HG03575 (cell line): ENCODE data around the gene MYO5C.

Source experiments
- ATAC-seq: cut with Tn5 transposase; IDR thresholded peaks from one replicate; pipeline ENCODE4 v1.9.1; 2021; ENCODE audit not compliant: unreplicated experiment, insufficient number of reproducible peaks, low FRiP score; ENCODE audit errors: extremely low read depth

MYO5C gene, protein sequence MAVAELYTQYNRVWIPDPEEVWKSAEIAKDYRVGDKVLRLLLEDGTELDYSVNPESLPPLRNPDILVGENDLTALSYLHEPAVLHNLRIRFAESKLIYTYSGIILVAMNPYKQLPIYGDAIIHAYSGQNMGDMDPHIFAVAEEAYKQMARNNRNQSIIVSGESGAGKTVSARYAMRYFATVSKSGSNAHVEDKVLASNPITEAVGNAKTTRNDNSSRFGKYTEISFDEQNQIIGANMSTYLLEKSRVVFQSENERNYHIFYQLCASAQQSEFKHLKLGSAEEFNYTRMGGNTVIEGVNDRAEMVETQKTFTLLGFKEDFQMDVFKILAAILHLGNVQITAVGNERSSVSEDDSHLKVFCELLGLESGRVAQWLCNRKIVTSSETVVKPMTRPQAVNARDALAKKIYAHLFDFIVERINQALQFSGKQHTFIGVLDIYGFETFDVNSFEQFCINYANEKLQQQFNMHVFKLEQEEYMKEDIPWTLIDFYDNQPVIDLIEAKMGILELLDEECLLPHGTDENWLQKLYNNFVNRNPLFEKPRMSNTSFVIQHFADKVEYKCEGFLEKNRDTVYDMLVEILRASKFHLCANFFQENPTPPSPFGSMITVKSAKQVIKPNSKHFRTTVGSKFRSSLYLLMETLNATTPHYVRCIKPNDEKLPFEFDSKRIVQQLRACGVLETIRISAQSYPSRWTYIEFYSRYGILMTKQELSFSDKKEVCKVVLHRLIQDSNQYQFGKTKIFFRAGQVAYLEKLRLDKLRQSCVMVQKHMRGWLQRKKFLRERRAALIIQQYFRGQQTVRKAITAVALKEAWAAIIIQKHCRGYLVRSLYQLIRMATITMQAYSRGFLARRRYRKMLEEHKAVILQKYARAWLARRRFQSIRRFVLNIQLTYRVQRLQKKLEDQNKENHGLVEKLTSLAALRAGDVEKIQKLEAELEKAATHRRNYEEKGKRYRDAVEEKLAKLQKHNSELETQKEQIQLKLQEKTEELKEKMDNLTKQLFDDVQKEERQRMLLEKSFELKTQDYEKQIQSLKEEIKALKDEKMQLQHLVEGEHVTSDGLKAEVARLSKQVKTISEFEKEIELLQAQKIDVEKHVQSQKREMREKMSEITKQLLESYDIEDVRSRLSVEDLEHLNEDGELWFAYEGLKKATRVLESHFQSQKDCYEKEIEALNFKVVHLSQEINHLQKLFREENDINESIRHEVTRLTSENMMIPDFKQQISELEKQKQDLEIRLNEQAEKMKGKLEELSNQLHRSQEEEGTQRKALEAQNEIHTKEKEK (N-terminal part only)

DNA sequence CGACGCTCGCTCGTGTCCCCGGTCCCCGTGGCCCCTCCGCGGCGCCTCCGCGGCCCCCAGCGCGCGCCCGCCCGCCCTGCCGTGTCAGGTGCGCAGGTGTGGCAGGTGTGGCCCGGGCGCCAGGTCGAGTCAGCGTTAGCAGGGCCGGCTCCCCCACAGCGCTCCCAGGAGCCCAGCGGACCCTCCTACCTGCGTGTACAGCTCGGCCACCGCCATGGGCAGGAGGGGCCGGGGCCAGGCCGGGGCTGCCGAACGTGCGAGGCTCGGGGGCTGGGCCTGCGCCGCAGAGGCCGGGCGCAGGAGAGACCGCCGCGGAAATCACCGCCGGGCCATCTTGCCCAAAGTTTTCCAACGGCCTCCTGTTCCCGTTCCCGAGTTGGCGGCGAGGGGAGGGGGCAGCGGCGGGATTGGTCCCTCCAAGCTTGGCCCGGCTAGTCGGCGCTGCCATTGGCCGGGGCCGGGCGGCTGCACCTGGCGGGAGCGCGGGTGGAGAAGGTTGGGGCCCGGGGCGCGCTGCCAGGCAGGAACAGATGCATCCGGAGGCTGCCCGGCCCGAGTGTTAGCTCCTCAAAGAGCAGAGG is at the start of gene MYO5C:
TSS of gene MYO5C (minus strand) at position 384 of the 581 bp plus-strand sequence. CDS start at position 216, 168 bp downstream.
- ATAC-seq, result no peak

DNA sequence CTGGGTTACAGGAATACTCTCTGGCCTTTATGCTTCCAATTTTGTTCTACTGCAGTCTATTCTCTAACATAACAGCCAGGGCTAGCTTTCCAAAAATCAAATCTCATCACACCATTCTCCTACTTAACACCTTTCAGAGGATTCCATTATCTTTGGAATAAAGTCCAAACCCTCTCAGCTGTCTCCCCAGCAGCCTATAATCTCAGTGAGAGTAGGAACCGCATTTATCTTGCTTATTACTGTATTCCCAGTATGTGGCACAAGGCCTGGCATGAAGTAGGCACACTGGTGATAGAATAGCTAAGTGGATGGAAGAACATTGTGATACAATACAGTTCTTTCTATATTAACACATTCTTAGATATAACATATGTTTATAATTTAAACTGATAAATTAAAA is 49.0 kb upstream of the MYO5C start:
- ATAC-seq, result no peak

DNA sequence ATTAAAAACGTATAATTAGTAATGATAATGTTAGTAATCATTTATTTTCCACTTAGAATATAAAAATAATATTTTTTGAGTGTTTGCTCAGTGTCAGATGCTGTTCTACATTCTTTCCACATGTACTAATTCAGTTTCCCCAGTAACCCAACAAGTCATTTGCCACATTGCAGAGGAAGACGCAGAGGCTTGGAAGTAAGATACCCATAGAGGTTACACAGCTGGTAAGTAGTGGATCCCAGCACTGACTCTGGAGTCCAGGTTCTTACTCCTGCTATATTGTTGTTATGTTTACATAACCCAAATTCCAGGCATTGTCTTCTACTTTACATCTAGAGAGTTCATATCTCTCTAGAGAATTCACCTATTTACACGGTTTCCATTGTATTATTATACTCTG is 48.2 kb upstream of the MYO5C start:
- ATAC-seq, result no peak

DNA sequence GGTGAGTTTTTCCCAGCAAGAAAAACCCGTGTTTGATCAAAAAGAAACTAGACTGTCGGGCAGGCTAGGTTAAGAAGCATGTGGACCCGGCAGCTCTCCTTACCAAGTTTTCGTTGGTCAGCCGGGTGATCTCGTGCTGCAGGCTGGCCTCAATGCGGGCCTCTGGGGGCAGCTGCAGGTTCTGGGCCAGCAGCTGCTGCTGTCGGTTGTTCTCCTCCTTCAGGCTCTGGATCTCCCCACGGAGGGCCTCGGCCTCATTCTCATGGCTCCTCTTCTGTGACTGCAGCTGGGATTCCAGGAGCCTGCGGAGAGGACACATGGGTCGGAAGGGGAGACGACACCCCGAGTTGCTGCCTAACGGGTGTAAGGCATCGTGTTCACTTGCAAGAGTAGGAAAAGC is 44.5 kb upstream of the MYO5C start:
- ATAC-seq, result no peak

DNA sequence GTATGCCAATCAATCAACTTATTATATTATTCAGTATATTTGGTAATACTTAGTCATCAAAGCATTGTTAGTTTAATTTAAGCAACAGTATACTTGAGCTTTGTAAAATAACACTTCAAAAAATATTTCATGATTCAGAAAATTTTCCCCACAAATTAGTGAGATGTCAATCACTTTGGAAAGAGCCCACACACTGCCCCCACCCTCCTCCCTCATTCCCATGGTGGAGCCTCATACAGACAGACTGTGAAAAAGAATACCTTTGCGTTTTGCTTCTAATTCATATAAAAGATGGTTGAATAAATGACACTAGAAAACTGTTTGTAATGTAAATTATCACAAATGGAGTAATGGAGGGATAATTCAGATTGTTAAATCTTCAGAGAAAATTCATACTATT is 43.3 kb upstream of the MYO5C start:
- ATAC-seq, result no peak

DNA sequence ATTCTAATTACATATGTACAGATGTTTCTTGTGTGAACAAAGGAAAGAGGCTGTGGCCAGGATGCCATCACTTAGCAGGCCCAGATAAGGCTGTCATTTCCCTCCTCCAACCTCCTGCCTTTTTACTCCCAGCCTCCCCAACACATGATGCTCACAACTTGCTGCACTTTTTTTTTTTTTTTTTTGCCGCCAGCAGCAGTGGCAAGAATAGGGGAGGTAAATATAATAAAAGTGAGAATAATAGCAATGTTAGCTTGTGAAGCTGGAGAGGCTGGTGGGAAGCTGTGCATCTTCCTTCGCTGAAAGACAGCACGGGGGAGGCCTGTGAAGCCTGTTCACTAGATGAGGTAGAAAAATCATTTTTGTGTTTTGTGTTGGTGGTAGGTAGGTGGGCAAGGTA is 42.5 kb upstream of the MYO5C start:
- ATAC-seq, result no peak

DNA sequence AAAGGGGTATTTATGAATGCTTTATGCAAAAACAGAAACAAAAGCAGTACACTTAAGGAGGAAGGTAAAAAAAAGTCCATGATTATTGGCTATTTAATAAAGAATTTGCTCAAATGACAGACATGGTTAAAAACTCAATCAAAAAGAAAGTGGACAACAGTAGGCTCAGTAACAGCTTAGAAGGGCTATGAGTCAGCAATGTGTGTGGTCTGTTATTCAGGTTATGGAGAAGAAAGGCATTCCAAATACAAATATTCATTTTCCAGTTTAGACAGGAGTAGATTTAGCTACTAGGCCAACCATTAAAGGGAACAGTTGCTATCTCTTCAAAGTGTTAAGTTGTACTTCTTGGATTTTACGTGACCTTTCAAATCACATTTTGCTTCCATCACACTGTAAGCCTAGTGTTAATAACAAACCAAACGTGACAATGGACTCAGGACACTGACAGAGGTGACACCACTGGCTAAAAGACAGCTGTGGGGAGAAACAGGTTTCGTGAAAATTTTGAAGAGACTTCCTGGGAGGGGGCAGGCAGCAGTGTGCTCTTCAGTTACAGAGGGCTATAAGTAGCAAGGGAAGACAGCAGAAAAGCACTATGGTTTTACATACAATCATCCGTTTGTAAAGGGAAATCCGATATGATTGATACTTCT is 41.7 kb upstream of the MYO5C start:
- no peak for ATAC-seq

DNA sequence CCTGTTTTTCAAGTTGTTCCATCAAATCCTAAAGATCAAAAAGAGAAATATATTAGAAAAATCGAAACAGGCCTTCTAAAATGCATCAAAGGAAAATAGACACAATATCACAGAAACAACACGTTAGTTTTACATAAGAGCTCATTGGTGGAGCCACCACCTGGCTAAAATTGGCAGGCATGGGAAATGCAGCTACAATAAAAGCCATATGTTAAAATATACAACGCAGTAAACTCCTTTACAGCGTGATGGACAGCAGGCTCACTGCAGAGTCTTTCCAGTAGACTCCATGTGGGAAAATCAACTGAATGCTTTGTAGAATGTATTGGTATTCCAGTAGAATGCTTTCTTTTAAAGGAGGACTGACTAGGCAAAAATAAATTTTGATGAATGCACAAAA is 40.9 kb upstream of the MYO5C start:
- ATAC-seq, result no peak

DNA sequence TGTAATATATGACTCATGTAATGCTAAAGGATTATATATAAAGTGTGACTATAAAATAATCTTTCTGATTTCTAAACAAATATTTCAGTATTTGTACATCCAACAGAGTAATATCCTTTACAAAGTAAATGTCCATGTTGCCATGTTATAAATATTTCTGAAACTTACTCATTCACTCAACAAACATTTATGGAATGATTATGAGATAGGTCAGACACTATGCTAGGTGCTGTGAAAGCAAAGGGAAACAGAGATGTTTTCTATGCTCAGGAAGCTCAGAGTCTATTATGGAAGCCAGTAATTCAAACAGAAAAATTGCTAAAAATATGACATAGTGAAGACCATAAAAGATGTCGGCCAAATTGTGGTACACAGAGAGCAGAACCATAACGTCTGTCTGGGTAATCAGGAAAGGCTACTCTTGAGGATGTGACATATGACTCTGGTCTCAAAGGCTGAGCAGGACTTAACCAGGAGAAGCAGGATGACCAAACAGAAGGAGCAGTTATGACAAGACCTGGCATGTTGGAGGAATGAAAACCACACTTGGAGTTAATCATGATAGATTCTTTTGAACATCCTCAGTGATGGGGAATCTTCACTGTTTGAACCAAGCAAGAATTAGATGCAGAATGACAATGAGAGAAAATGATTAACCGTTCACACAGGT is 39.0 kb upstream of the MYO5C start:
- no peak for ATAC-seq

DNA sequence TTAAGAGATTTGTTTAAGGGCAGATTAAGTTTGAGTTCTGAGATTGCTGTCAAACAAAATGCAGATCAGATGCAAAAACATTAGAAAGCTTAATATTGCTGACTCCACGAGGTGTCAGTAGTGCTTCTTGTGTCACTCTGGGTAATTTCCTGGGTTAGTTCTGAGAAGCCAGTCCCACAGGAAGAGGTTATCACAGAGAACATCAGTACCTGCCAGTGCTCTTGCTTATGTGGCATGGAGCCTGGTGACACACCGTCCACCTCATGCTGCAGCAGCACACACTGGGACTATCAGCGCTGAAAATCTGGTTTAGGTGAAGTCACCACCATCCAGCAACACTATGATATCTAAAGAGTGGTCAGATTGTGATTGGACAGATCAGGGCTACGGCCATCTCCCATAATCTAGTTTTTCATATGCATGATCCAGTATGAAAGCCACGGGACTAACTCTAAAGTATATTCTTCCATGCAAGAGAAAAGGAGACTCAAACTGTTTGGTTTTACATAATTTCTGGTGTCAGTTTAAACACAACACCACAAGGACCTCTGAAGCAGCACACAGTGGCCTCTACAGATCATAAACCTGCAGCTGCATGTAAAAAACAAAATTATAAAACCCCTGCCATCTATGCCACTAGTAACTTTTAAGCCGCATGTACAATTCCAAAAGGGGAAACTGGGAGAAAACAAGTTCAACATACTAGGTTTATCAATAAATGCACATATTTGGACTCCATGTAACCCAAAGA is 36.1 kb upstream of the MYO5C start:
- ATAC-seq, result no peak

DNA sequence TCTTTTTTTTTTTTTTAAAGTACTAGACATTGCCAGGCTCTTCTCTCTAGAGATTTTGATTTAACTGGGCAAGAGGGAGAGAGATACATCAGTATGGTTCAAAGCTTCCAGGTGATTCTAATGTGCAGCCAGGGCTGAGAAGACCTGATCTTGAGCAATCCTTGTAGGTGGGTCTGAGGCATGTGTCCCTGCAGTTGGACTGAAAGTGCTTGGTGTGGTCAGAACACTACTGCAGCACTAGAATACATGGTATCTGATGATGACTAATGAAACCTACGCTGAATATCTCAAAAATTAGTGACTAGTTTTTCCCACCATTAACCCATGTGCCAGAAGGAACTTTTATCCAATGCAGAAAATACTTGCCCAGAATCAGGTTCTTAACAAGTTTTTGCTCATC is 34.4 kb upstream of the MYO5C start:
- ATAC-seq, result no peak

DNA sequence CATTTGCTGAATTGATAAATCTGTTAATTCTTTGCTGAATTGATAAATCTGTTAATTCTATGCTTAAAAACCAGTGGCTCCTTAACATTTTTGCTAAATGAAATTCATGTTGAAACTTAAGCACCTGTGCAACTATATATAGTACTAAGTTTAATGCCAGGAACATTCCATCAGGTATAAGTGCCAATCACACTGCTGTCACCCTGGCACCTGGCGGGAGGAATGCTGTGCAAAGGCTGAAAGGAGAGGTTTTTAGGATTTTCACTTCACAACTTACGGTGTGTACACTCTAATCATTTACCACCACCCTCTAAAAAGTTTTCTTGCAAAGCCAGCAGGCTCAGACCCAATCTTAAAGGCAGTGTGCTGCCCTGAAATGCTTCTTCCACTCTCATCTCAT is 33.5 kb upstream of the MYO5C start:
- no peak for ATAC-seq

DNA sequence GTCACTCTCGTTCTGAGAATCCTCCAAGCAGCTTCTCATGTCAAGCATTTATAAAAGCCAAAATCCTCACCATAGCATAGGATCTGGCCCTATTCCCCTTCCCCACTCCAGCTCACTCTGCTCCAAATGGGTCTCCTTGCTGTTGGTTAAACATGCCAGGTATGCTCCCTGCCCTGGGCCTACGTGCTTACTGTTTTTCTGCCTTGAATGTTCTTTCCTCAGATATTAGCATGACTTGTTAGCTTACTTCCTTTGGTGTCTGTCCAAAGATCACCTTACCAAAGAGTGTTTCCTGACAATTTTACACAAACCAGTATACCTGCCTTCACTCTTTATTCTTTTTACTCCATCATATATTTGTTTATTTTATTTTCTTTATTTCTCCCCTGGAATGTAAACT is 33.1 kb upstream of the MYO5C start:
- no peak for ATAC-seq

DNA sequence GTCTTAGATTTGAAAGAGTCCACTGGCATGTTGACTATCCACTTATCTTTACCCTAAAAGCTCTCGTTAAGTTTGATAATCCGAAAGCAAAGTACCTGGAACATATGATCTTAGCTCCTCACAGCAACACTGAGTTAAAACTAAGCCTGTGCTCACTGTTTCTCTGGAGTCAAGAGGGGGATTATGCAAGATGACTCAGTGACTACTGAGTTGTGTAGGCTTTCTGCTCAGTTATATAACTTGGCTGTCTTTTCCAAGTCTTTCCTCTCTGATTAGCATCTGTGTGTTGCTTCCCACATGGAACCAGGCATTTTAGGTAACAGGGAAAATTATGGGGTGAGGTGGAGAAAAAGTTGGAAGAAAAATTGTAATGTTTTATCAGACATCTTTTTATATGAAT is 31.2 kb upstream of the MYO5C start:
- no peak for ATAC-seq

DNA sequence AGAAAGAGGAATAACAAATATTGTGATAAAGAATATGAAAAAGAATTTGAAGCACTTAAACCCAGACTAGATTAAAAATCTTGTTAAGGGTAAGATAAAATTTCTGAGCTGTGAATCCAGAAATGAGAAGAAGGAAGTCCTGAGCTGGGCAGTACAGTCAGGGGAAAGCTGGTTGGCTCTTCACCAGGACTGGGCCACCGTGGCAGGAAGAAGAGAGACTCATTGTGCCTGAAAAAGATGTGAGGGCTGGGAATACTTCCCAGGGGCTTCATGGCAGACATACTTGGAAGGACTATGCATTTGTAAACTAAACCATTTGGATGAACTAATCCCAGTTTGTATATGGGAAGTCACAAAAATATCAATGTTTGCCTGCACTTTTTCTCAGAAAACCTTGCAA is 28.5 kb upstream of the MYO5C start:
- ATAC-seq, result no peak

DNA sequence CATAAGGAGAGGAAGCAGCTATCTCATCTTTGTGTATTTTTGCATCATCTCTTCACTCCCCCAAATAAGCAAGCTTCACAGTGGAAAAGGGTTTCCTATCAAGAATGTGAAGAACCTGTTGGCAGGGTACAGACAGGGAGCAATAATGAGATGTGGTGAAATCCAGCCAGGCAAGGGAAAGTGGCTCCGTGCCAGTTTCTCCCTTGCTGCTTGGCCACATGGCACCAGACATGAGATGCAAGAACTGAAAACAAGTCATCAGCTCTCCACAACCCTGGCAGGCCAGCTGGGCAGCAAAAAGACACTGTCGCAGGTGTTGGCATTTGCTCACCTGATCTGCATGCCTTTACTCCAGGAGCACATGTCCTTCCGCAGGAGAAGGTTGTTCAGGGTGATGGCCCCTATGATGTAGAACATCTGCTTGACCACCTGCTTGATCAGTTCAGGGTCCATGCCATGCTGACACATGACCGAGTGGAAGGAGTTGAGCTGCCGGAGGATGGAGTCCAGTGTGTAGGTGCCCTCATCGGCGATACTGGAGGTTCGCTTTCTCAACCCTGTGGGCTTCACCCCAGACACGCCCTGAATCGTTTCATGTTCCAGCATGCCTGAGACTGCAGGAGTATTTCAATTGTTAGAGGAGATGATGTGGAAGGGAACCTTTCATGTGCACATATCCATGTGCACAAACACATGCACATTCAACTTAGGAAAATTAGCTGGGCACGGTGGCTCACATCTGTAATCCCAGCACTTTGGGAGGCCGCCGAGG is 23.3 kb upstream of the MYO5C start:
- ATAC-seq, result no peak

DNA sequence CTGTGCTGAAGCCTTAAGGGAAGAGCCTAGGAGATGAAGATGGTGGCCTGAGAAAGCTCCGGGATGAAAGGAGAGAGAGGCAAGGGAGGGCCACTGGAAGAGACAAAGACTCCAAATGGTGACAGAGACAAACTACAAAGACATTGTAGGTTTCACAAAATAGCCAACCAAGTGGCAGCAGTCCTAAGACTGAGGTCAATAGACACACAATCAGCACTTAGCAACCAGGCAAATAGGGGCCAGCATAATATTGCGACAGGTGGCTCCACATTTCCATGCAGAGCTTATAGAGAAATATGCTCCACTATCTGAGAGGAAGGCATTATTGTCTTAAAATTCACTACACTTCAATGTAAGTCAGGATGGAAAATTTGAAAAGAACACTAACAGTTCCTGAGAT is 22.1 kb upstream of the MYO5C start:
- ATAC-seq, result no peak
